K562 (cell line): ENCODE measurements around the gene DHRS4L2. TPM values are rescaled to one million over a fixed set of nuclear protein-coding genes. Genes with fewer than 3 reads are reported as not detected.

Source experiments
- ATF7 ChIP-seq: fragments of 450-650 bp; IDR thresholded peaks from 2 replicates; pipeline ENCODE4 v1.7.1; 2014; ENCODE audit warnings: mild to moderate bottlenecking, moderate library complexity
- BCL6 ChIP-seq: fragments of 250-450 bp; sonication (Bioruptor Pico); IDR thresholded peaks from 2 replicates; pipeline ENCODE4 v1.4.0; 2020
- CEBPG ChIP-seq, 3 experiments: fragments of 200-800 bp in 1 of 3; sonication (Bioruptor generic) in 1 of 3; sonication (generic) in 1 of 3; formaldehyde crosslinking in 1 of 3; IDR thresholded peaks in 2 of 3; conservative IDR thresholded peaks in 1 of 3; 2 replicates each; pipeline versions ENCODE4 v1.6.1 to v1.8.0; 2016 to 2022; ENCODE audit warnings: missing compliant biosample characterization in 2 of 3, missing genetic modification characterization in 2 of 3, mild to moderate bottlenecking in 1 of 3, missing genetic modification reagents in 1 of 3
- CREBBP ChIP-seq: IDR thresholded peaks from one replicate; pipeline ENCODE4 v1.6.1; 2012; ENCODE audit warnings: low read depth, mild to moderate bottlenecking, control low read depth, inconsistent platforms, low read length
- ELK1 ChIP-seq: sonication (generic); formaldehyde crosslinking; IDR thresholded peaks from 2 replicates; pipeline ENCODE4 v1.8.1; 2022; ENCODE audit warnings: missing genetic modification reagents
- ETS2 ChIP-seq: IDR thresholded peaks from 2 replicates; pipeline ENCODE4 v1.6.1; 2016; ENCODE audit warnings: borderline replicate concordance, missing genetic modification characterization, mild to moderate bottlenecking, moderate library complexity, missing compliant biosample characterization; ENCODE audit not compliant: poor library complexity, severe bottlenecking
- FOXM1 ChIP-seq, 2 experiments: fragments of 450-650 bp in 1 of 2; sonication (generic) in 1 of 2; formaldehyde crosslinking in 1 of 2; IDR thresholded peaks; 2 replicates each; pipeline versions ENCODE4 v1.6.1 to v1.9.0; 2017 to 2022; ENCODE audit warnings: low read depth in 2 of 2, mild to moderate bottlenecking in 2 of 2, missing genetic modification reagents in 1 of 2, moderate library complexity in 1 of 2
- GABPA ChIP-seq: fragments of 200-800 bp; sonication (Bioruptor generic); conservative IDR thresholded peaks from 2 replicates; pipeline ENCODE4 v1.6.1; 2016; ENCODE audit warnings: low read depth, missing genetic modification characterization, missing compliant biosample characterization
- GTF2E2 ChIP-seq: fragments of 200-800 bp; sonication (Bioruptor generic); IDR thresholded peaks from 2 replicates; pipeline ENCODE4 v1.6.1; 2016; ENCODE audit warnings: missing genetic modification characterization, missing compliant biosample characterization
- HNRNPH1 ChIP-seq: fragments of 200-400 bp; formaldehyde crosslinking; optimal IDR thresholded peaks from 2 replicates; pipeline ENCODE3; 2017; ENCODE audit warnings: low read depth, mild to moderate bottlenecking, low read length, moderate library complexity
- HNRNPL ChIP-seq: fragments of 200-400 bp; formaldehyde crosslinking; IDR thresholded peaks from 2 replicates; pipeline ENCODE4 v1.6.1; 2017; ENCODE audit warnings: low read depth, mild to moderate bottlenecking, low read length
- IRF9 ChIP-seq: fragments of 450-650 bp; IDR thresholded peaks from 2 replicates; pipeline ENCODE4 v1.6.1; 2016; ENCODE audit warnings: missing biosample characterization, missing genetic modification characterization
- KDM5B ChIP-seq: fragments of 200-600 bp; sonication (generic); IDR thresholded peaks from 2 replicates; pipeline ENCODE4 v1.6.1; 2012; ENCODE audit warnings: low read depth, mild to moderate bottlenecking, moderate library complexity, low read length, control low read depth, inconsistent platforms; ENCODE audit not compliant: insufficient replicate concordance
- MYC ChIP-seq, 2 experiments: fragments of 250-450 bp in 1 of 2; sonication (Bioruptor Pico) in 1 of 2; IDR thresholded peaks; 2 replicates each; pipeline versions ENCODE4 v1.5.1 to v1.6.1; 2012 to 2021; ENCODE audit warnings: low read depth in 2 of 2, borderline replicate concordance in 1 of 2, improper control_type of control experiment in 1 of 2, low read length in 1 of 2, mild to moderate bottlenecking in 1 of 2, moderate library complexity in 1 of 2
- POLR2G ChIP-seq: fragments of 200-400 bp; formaldehyde crosslinking; IDR thresholded peaks from 2 replicates; pipeline ENCODE4 v1.6.1; 2017; ENCODE audit warnings: low read depth, mild to moderate bottlenecking, antibody characterized with exemption, low read length, moderate library complexity
- PTTG1 ChIP-seq: fragments of 450-650 bp; IDR thresholded peaks from 2 replicates; pipeline ENCODE4 v1.6.1; 2016; ENCODE audit warnings: low read depth, mild to moderate bottlenecking, missing genetic modification characterization, missing compliant biosample characterization
- SETDB1 ChIP-seq: IDR thresholded peaks from one replicate; pipeline ENCODE4 v1.6.1; 2012; ENCODE audit warnings: low read length, control low read depth, inconsistent platforms
- SRSF1 ChIP-seq: fragments of 200-400 bp; formaldehyde crosslinking; IDR thresholded peaks from 2 replicates; pipeline ENCODE4 v1.6.1; 2017; ENCODE audit warnings: mild to moderate bottlenecking, low read depth, low read length, moderate library complexity
- ZNF140 ChIP-seq: fragments of 250-450 bp; sonication (Bioruptor Pico); IDR thresholded peaks from 2 replicates; pipeline ENCODE4 v1.8.0; 2021; ENCODE audit warnings: moderate library complexity, mild to moderate bottlenecking, inconsistent platforms
- ZNF512 ChIP-seq: IDR thresholded peaks from 2 replicates; pipeline ENCODE4 v1.6.1; 2016; ENCODE audit warnings: missing genetic modification characterization, missing compliant biosample characterization
- ZNF766 ChIP-seq: fragments of 200-800 bp; sonication (Bioruptor generic); conservative IDR thresholded peaks from 2 replicates; pipeline ENCODE4 v1.6.1; 2016; ENCODE audit warnings: missing genetic modification characterization, missing compliant biosample characterization
- polyA plus RNA-seq, 8 experiments: library from polyadenylated mRNA; depleted of rRNA in 4 of 8; stranded (reverse) in 5 of 8; unstranded in 3 of 8; fragments of >200 nt; fragmentation: Nextera tagmentation in 2 of 8; fragmentation: Illumina TruSeq in 1 of 8; extraction: Ambion mirVana in 2 of 8; extraction: Trizol in 1 of 8; gene quantifications; 2 replicates each; pipeline versions ENCODE4 v1.2.1 to v1.2.3, GENCODE V29; 2011 to 2014; ENCODE audit warnings: inconsistent platforms in 1 of 8, missing spikeins in 1 of 8
- total RNA-seq, 7 experiments: library from RNA; depleted of rRNA in 6 of 7; stranded (reverse); fragments of >200 nt in 6 of 7; fragmentation: Illumina TruSeq in 2 of 7; extraction: Trizol in 2 of 7; gene quantifications; 2 replicates each; pipeline versions ENCODE4 v1.2.1 to v1.2.3, GENCODE V29; 2011 to 2021; ENCODE audit warnings: low replicate concordance in 1 of 7

DHRS4L2 gene
- total and polyA plus RNA-seq, 9 of the 15 experiments (the other 6 are each of a cell fraction or from before 2014, with no cell fraction given) = 2.3 to 13.7 (median 8.1) TPM

GRCh38 chr14:23953464-23954278, 35.1 kb upstream of the DHRS4L2 start, which contains the start of gene DHRS4 (continued):
- TF ChIP-seq PTTG1 (tag) = no peak
- TF ChIP-seq SETDB1 = no peak
- no peak for TF ChIP-seq ZNF766 (CRISPR knock-in tag)
- no peak for TF ChIP-seq BCL6 (CRISPR knock-in tag)
- no peak for TF ChIP-seq CEBPG (CRISPR knock-in tag; IDR thresholded peaks at IDR 0.05)
- no peak for TF ChIP-seq CEBPG (tag; conservative IDR thresholded peaks at IDR 0.05 in 1 of 2, IDR thresholded peaks at IDR 0.05 in 1 of 2)
- TF ChIP-seq MYC (IDR thresholded peaks at IDR 0.05; ENCODE audit: low read depth, low read length) = no peak
- no peak for TF ChIP-seq MYC (CRISPR knock-in tag; IDR thresholded peaks at IDR 0.05; ENCODE audit: borderline replicate concordance, low read depth)
- TF ChIP-seq FOXM1 (IDR thresholded peaks at IDR 0.05; ENCODE audit: low read depth) = no peak
- no peak for TF ChIP-seq FOXM1 (CRISPR knock-in tag; IDR thresholded peaks at IDR 0.05; ENCODE audit: low read depth)
- TF ChIP-seq ZNF512 = no peak
- peak; percentile 62 for TF ChIP-seq KDM5B
- no peak for TF ChIP-seq CREBBP
- no peak for TF ChIP-seq ZNF140 (CRISPR knock-in tag)
- TF ChIP-seq HNRNPH1 = no peak
- no peak for TF ChIP-seq IRF9 (tag)
- no peak for TF ChIP-seq ELK1 (CRISPR knock-in tag)
- TF ChIP-seq GTF2E2 (tag) = no peak
- peak; percentile 42; the same call in 1 of the 2 replicates for TF ChIP-seq HNRNPL
- TF ChIP-seq ATF7 = no peak
- TF ChIP-seq GABPA (tag) = no peak
- no peak for TF ChIP-seq ETS2 (tag)
- TF ChIP-seq SRSF1 = no peak
- peak; percentile 82 for TF ChIP-seq POLR2G
